Measurements from ENCODE around the gene PTPRG.

DNA sequence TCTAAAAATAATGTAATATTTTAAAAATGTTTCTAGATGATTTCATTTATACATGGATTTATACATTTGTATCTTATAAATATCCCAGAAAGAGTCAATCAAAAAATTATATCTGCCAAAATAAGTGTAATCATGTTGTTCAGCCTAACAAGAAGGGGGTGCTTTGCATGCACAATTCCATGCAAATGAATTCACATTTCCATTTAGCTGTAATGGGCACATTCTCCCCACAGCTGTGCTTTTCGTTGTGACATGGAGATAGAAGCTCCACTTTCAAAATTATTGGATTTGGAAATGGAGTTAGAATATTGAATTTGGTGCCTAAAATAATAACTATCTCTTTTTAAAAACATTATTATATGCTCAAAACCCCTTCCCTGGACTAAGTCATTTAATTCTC lies 270.6 kb downstream of the PTPRG start:
- TF ChIP-seq, protein P1, sequence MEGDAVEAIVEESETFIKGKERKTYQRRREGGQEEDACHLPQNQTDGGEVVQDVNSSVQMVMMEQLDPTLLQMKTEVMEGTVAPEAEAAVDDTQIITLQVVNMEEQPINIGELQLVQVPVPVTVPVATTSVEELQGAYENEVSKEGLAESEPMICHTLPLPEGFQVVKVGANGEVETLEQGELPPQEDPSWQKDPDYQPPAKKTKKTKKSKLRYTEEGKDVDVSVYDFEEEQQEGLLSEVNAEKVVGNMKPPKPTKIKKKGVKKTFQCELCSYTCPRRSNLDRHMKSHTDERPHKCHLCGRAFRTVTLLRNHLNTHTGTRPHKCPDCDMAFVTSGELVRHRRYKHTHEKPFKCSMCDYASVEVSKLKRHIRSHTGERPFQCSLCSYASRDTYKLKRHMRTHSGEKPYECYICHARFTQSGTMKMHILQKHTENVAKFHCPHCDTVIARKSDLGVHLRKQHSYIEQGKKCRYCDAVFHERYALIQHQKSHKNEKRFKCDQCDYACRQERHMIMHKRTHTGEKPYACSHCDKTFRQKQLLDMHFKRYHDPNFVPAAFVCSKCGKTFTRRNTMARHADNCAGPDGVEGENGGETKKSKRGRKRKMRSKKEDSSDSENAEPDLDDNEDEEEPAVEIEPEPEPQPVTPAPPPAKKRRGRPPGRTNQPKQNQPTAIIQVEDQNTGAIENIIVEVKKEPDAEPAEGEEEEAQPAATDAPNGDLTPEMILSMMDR (IDR thresholded peaks at IDR 0.05), result no peak
- TF ChIP-seq POLR2AphosphoS5 (IDR thresholded peaks at IDR 0.05), result no peak
